Type B pancreatic cell (in vitro differentiated cells): Measurements from ENCODE around the gene NR1I3. TPM values are rescaled to one million over a fixed set of nuclear protein-coding genes. Genes with fewer than 3 reads are reported as not detected.

Source experiments
- DNase-seq: peaks from one replicate; pipeline ENCODE4 v3.0.0; 2021; ENCODE audit warnings: mixed read lengths; ENCODE audit not compliant: unreplicated experiment; ENCODE audit errors: extremely low spot score
- H3K27ac Mint-ChIP-seq: 2 replicates; pipeline ENCODE4 v1.8.0; 2021; ENCODE audit warnings: mild to moderate bottlenecking, mixed read lengths
- H3K27me3 Mint-ChIP-seq: 2 replicates; pipeline ENCODE4 v1.8.0; 2021; ENCODE audit warnings: mixed read lengths
- H3K36me3 Mint-ChIP-seq: 2 replicates; pipeline ENCODE4 v1.8.0; 2021; ENCODE audit warnings: mixed read lengths
- H3K4me1 Mint-ChIP-seq: one replicate; pipeline ENCODE4 v1.8.0; 2021; ENCODE audit warnings: mixed read lengths; ENCODE audit not compliant: unreplicated experiment
- H3K4me3 Mint-ChIP-seq: 2 replicates; pipeline ENCODE4 v1.8.0; 2021; ENCODE audit warnings: mild to moderate bottlenecking, mixed read lengths
- H3K9me3 Mint-ChIP-seq: 2 replicates; pipeline ENCODE4 v1.8.0; 2021; ENCODE audit warnings: mixed read lengths
- total RNA-seq: library from RNA; stranded (reverse); gene quantifications from 2 replicates; pipeline ENCODE4 v1.2.1, GENCODE V29; 2021; ENCODE audit warnings: low replicate concordance
- TF ChIP-seq, protein P1 (sequence below): fragments of 200-600 bp; sonication (generic); conservative IDR thresholded peaks from 2 replicates; pipeline ENCODE4 v1.5.0; 2021; ENCODE audit warnings: antibody characterized with exemption, mild to moderate bottlenecking

The NR1I3 gene
- total RNA-seq, 1 donor from 2014 or later, result not detected

- no peaks in the 10 kb centered on the region for H3K4me1 Mint-ChIP-seq
- no peak overlapping the region for H3K4me3 Mint-ChIP-seq
- TF ChIP-seq, protein P1, sequence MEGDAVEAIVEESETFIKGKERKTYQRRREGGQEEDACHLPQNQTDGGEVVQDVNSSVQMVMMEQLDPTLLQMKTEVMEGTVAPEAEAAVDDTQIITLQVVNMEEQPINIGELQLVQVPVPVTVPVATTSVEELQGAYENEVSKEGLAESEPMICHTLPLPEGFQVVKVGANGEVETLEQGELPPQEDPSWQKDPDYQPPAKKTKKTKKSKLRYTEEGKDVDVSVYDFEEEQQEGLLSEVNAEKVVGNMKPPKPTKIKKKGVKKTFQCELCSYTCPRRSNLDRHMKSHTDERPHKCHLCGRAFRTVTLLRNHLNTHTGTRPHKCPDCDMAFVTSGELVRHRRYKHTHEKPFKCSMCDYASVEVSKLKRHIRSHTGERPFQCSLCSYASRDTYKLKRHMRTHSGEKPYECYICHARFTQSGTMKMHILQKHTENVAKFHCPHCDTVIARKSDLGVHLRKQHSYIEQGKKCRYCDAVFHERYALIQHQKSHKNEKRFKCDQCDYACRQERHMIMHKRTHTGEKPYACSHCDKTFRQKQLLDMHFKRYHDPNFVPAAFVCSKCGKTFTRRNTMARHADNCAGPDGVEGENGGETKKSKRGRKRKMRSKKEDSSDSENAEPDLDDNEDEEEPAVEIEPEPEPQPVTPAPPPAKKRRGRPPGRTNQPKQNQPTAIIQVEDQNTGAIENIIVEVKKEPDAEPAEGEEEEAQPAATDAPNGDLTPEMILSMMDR, result no peak
- DNase-seq, result no peak
- H3K9me3 Mint-ChIP-seq, result no peaks in the 10 kb centered on the region
- H3K27me3 Mint-ChIP-seq, result peaks cover 12% of the 10 kb centered on the region
- no peak overlapping the region for H3K27ac Mint-ChIP-seq
- no peaks in the 10 kb centered on the region for H3K36me3 Mint-ChIP-seq
Observed at GRCh38 chr1:161241682-161242081, 3.7 kb upstream of the NR1I3 start.

DNA sequence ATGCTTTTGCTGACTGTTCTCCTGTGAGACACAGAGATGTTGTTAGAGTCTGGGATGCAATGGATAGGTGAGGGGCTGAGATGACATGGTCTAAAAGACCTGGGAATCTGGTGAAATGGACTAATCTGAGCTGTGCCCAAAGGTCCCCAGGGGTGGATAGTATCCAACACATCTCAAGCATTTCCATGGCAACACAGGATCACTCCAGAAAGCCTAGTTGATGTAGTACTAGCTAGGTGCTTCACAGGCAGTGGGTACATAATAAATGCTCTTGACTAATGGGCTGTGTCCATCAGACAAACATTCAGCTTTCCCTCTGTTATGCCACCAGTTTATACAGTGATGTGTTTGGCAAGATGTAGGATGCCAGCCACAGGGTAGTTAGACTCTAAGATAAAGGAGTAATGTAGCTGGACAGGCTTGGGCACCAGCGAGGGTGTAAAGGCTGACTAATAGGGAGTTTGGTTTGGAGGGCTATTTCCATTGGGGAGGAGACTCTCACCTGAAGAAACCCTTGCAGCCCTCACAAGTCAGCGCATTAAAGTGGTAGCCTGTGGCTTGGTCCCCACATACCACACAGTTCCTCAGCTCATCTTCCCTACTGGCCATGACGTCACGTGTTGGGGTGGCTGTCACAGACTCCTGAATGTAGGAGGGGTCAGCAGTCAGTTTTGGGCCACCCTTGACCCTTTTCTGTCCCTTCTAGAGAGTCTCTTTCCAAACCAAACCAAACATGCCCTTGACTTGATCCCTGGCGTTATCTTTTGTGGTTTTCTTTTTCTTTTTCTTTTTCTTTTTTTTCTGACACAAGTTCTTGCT is 1.8 kb downstream of the NR1I3 start:
- DNase-seq, result no peak
- no peaks in the 10 kb centered on the region for H3K36me3 Mint-ChIP-seq
- no peaks in the 10 kb centered on the region for H3K9me3 Mint-ChIP-seq
- H3K4me1 Mint-ChIP-seq, result no peaks in the 10 kb centered on the region
- TF ChIP-seq, protein P1, result no peak
- no peak overlapping the region for H3K4me3 Mint-ChIP-seq
- no peak overlapping the region for H3K27ac Mint-ChIP-seq
- H3K27me3 Mint-ChIP-seq, result peaks cover 3% of the 10 kb centered on the region

DNA sequence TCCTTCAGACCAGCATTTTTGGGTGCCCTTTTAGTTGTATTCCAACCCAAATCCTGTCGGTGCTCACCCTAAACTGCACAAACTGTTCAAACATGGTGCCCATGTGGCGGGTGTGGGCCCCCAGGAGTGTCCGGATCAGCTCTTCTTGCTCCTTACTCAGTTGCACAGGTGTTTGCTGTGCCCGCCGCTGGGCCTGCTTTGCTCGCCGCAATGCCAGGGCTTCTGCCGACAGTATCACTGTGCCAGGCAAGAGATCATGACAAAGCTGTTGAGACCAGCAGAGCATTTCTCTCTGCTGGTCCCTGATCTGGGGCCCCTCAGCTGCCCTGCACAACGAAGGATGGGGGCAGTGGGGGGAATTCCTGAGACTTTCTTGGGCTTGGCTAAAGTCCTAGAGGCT is 4.9 kb downstream of the NR1I3 start:
- Mint-ChIP-seq H3K36me3 (no peaks in the 10 kb centered on the region), H3K4me3 (no peak overlapping the region), H3K27me3 (no peaks in the 10 kb centered on the region), H3K9me3 (no peaks in the 10 kb centered on the region), H3K27ac (no peak overlapping the region), H3K4me1 (peaks cover under 1% of the 10 kb centered on the region)
- TF ChIP-seq, protein P1, result no peak
- DNase-seq, result no peak

DNA sequence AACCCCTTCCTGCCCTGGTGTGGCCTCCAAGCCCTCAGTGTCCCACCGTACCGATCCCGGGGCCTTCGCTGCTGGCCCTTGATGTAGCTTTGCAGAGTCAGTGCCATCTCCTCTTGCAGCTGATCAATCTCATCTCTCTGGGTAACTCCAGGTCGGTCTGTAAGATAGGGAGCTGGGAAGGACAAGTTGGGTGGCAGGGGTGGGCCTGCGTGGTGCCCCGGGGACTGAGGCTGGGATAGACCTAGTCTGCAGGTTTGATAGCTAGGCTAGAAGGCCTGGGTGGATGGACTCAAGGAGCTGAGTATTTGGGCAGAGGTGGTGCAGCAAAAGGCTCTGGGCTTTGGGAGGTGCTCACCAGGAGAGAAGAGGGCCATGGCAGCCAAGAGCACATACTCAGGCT is 7.2 kb downstream of the NR1I3 start:
- Mint-ChIP-seq H3K36me3 (peaks cover 4% of the 10 kb centered on the region), H3K27me3 (no peaks in the 10 kb centered on the region), H3K9me3 (no peaks in the 10 kb centered on the region), H3K27ac (no peak overlapping the region), H3K4me3 (no peak overlapping the region), H3K4me1 (peaks cover 19% of the 10 kb centered on the region)
- no peak for DNase-seq
- TF ChIP-seq, protein P1, result no peak

- Mint-ChIP-seq H3K4me3 (no peak overlapping the region), H3K27me3 (no peaks in the 10 kb centered on the region), H3K36me3 (peaks cover 4% of the 10 kb centered on the region), H3K9me3 (no peaks in the 10 kb centered on the region), H3K27ac (no peak overlapping the region), H3K4me1 (peaks cover 25% of the 10 kb centered on the region)
- no peak for DNase-seq
- TF ChIP-seq, protein P1, result peak; percentile 42
Observed at GRCh38 chr1:161229896-161230295, 8.1 kb downstream of the NR1I3 start.
